Measurements from ENCODE around the gene DDX46.
"Not testable (repeated sequence)": the region's sequence is repeated elsewhere in the genome, so short reads cannot be mapped to it uniquely, and the experiment has no call there.

The DDX46 gene

GRCh38 chr5:134787692-134788091, 29.1 kb downstream of the DDX46 start:
- DNase-seq: no peak

- DNase-seq: no peak
Measured at GRCh38 chr5:134791580-134791979, 33.0 kb downstream of the DDX46 start.

GRCh38 chr5:134792286-134792685, 33.7 kb downstream of the DDX46 start:
- DNase-seq: no peak

- no peak for DNase-seq
Measured at GRCh38 chr5:134793111-134793510, 34.5 kb downstream of the DDX46 start.

- no peak for DNase-seq
Measured at GRCh38 chr5:134794082-134794481, 35.5 kb downstream of the DDX46 start.

- no peak for DNase-seq
Measured at GRCh38 chr5:134794819-134795218, 36.2 kb downstream of the DDX46 start.

- DNase-seq: no peak
Measured at GRCh38 chr5:134798468-134798867, 39.9 kb downstream of the DDX46 start.

- no peak for DNase-seq
Measured at GRCh38 chr5:134803821-134804220, 45.2 kb downstream of the DDX46 start.

GRCh38 chr5:134813407-134813806, 54.8 kb downstream of the DDX46 start:
- DNase-seq: peak; percentile 13 to 17

GRCh38 chr5:134813827-134814226, 55.2 kb downstream of the DDX46 start:
- DNase-seq: no peak

GRCh38 chr5:134817006-134817405, 58.4 kb downstream of the DDX46 start:
- no peak for DNase-seq

- DNase-seq: no peak
Measured at GRCh38 chr5:134818776-134819175, 60.2 kb downstream of the DDX46 start.

GRCh38 chr5:134819407-134819963, 60.9 kb downstream of the DDX46 start:
- DNase-seq: no peak

- DNase-seq: no peak
Measured at GRCh38 chr5:134821841-134822240, 63.3 kb downstream of the DDX46 start.

GRCh38 chr5:134824681-134825080, 66.1 kb downstream of the DDX46 start:
- no peak for DNase-seq

GRCh38 chr5:134825212-134825611, 66.6 kb downstream of the DDX46 start:
- DNase-seq: no peak

- DNase-seq: no peak
Measured at GRCh38 chr5:134833340-134834032, 74.9 kb downstream of the DDX46 start.

GRCh38 chr5:134835623-134836022, 77.0 kb downstream of the DDX46 start:
- DNase-seq: no peak

- DNase-seq: no peak
Measured at GRCh38 chr5:134837530-134838181, 79.1 kb downstream of the DDX46 start.

GRCh38 chr5:134838361-134838760, 79.8 kb downstream of the DDX46 start:
- not testable (repeated sequence) for DNase-seq

- DNase-seq: no peak
Measured at GRCh38 chr5:134840811-134841210, 82.2 kb downstream of the DDX46 start.

GRCh38 chr5:134844252-134844651, 85.7 kb downstream of the DDX46 start:
- DNase-seq: no peak

GRCh38 chr5:134845335-134845851, 86.8 kb downstream of the DDX46 start:
- DNase-seq: no peak
